ENCODE data around the gene TFAP2C. TPM values are rescaled to one million over a fixed set of nuclear protein-coding genes. Genes with fewer than 3 reads are reported as not detected.
A peak's percentile ranks its signal among the peaks of the same experiment; 100 is the strongest.

TFAP2C gene
- total RNA-seq, 1 experiment from 2014 or later = 6.9 TPM

DNA sequence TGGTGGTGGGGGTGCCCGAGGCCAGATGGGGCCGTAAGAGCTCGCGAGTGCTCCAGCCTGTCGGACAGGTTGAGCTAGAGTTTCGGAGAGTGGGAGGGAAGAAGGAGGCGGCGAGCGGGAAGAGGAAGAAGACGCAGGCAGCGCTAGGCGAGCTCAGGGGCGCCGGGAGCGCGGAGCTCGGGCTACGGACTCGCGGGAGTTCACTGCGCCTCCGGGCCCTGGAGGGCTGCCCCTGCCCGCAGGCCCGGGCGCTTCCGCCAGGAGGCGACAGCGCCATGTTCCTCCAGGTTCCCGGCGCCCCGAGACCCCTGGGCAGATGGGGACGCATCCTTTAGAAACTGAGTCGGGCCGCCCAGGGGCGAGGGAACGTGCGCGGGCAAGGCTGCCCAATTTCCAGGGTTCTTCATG is 984 bp downstream of the TFAP2C start:
- Histone ChIP-seq H3K9me2 (ENCODE audit: insufficient read depth) (no peaks in the 10 kb centered on the region), H3K36me3 (ENCODE audit: control insufficient read depth in 1 of 2, insufficient read depth in 2 of 2, low read length in 2 of 2) (peaks cover 0 to 5% of the 10 kb centered on the region in 2 experiments; a peak in 1 of 4 replicates), H4K20me1 (ENCODE audit: insufficient read depth) (no peaks in the 10 kb centered on the region), H3K4me1 (ENCODE audit: control insufficient read depth in 1 of 2, insufficient read depth in 2 of 2, low read length in 2 of 2) (peaks cover 4 to 17% of the 10 kb centered on the region in 2 experiments), H3K9ac (ENCODE audit: low read length) (peak overlapping the region; percentile 65), H3K4me3 (replicated peaks in 1 of 2; ENCODE audit: low read depth in 1 of 2, low read length in 2 of 2) (peak overlapping the region; percentile 61 to 84), H3K79me2 (ENCODE audit: insufficient read depth, low read length) (no peaks in the 10 kb centered on the region), H3K9me3 (ENCODE audit: control insufficient read depth in 1 of 2, insufficient read depth in 1 of 2, low read depth in 1 of 2, low read length in 2 of 2) (no peaks in the 10 kb centered on the region), H3K27me3 (ENCODE audit: insufficient read depth, low read length) (no peaks in the 10 kb centered on the region), H3K4me2 (ENCODE audit: low read length) (peak overlapping the region; percentile 98), H2AFZ (ENCODE audit: low read depth, low read length, poor library complexity, severe bottlenecking) (peak overlapping the region; percentile 33), H3K27ac (ENCODE audit: low read depth, low read length) (peak overlapping the region; percentile 65)
- RAD21 ChIA-PET (ENCODE audit: low non-redundant PET in 1 of 2, low total read pairs in 2 of 2, uncharacterized antibody in 2 of 2, unreplicated experiment in 2 of 2) = interaction anchor here (1.4 to 2.1 kb wide), 2 partner anchors 344 kb away, joined by 4 to 11 read pairs; no protein-coding TSS in a partner anchor
- BruUV-seq (replicated peaks) = no TSS peak
- TF ChIP-seq CEBPB (IDR thresholded peaks at IDR 0.05; ENCODE audit: low read depth) (no peak), RAD21 (IDR thresholded peaks at IDR 0.05; ENCODE audit: low read depth) (peak; percentile 73), SP1 (IDR thresholded peaks at IDR 0.05; ENCODE audit: low read depth) (0 out of 2 replicates have a peak, but pooled peaks have one; percentile 22)
- TF ChIP-seq, protein P1, sequence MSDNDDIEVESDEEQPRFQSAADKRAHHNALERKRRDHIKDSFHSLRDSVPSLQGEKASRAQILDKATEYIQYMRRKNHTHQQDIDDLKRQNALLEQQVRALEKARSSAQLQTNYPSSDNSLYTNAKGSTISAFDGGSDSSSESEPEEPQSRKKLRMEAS (IDR thresholded peaks at IDR 0.05) = peak; percentile 58
- TF ChIP-seq, protein P2, sequence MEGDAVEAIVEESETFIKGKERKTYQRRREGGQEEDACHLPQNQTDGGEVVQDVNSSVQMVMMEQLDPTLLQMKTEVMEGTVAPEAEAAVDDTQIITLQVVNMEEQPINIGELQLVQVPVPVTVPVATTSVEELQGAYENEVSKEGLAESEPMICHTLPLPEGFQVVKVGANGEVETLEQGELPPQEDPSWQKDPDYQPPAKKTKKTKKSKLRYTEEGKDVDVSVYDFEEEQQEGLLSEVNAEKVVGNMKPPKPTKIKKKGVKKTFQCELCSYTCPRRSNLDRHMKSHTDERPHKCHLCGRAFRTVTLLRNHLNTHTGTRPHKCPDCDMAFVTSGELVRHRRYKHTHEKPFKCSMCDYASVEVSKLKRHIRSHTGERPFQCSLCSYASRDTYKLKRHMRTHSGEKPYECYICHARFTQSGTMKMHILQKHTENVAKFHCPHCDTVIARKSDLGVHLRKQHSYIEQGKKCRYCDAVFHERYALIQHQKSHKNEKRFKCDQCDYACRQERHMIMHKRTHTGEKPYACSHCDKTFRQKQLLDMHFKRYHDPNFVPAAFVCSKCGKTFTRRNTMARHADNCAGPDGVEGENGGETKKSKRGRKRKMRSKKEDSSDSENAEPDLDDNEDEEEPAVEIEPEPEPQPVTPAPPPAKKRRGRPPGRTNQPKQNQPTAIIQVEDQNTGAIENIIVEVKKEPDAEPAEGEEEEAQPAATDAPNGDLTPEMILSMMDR (IDR thresholded peaks at IDR 0.05 in 2 of 3, conservative IDR thresholded peaks at IDR 0.05 in 1 of 3; ENCODE audit: borderline replicate concordance in 1 of 3, insufficient read depth in 1 of 3, low read depth in 2 of 3, low read length in 2 of 3) = peak; percentile 60 to 88 (median 75)
- intact Hi-C loops (cut with micrococcal nuclease) = no loop called here
- CTCF ChIA-PET = interaction anchor here (0.6 to 1.7 kb wide), 12 partner anchors 7 to 383 kb away, joined by 3 to 13 read pairs (median 3); no protein-coding TSS in a partner anchor
- DNase-seq (ENCODE audit: low read depth, low spot score) (peak; percentile 54), ATAC-seq (peak; percentile 79)
- POLR2A ChIA-PET = no interaction called here
